ENCODE results near the gene ZNF366.

The ZNF366 gene

DNA sequence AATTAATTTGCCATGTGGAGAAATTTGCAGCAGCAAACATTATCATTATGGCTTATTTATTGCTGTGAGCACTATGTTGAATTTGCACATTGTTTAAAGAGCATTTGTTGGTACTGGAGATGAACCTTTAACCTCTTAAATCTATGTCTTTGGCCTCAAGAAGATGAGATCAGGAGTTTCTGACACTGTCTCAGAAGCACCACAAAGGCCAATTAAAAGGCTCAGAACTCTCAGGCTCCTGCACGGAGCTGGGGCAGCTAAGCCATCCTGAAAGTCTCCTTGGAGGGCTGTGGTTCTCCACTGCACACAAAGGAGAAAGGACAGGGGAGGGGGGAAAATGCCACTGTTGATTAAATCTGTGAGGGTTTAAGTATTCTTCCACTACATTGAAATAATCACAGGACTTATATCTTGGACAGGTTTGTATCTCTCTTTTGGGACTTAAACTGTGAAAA, 33.1 kb downstream of the ZNF366 start:
- Histone ChIP-seq H3K9me2 (replicated peaks; ENCODE audit: insufficient read depth, low read length) (no peaks in the 10 kb centered on the region), H3K4me2 (ENCODE audit: low read depth, low read length, poor library complexity, severe bottlenecking) (no peak overlapping the region), H3K9ac (ENCODE audit: low read length) (no peak overlapping the region), H3F3A (ENCODE audit: insufficient read depth) (no peaks in the 10 kb centered on the region), H3K79me2 (ENCODE audit: insufficient read depth, low read length) (no peaks in the 10 kb centered on the region), H4K20me1 (ENCODE audit: low read depth, low read length) (no peaks in the 10 kb centered on the region), H3K9me3 (ENCODE audit: insufficient read depth, low read length) (no peaks in the 10 kb centered on the region), H3K36me3 (ENCODE audit: low read length) (no peaks in the 10 kb centered on the region), H3K4me3 (ENCODE audit: insufficient read depth, low read length, poor library complexity, severe bottlenecking) (no peak overlapping the region), H2AFZ (ENCODE audit: low read depth, low read length, severe bottlenecking) (no peak overlapping the region), H3K27ac (ENCODE audit: low read depth, low read length) (no peak overlapping the region), H3K27me3 (ENCODE audit: low read length) (no peaks in the 10 kb centered on the region)
- no peak for TF ChIP-seq EZH2phosphoT487 (conservative IDR thresholded peaks at IDR 0.05; ENCODE audit: low read length)
- TF ChIP-seq, protein P1, sequence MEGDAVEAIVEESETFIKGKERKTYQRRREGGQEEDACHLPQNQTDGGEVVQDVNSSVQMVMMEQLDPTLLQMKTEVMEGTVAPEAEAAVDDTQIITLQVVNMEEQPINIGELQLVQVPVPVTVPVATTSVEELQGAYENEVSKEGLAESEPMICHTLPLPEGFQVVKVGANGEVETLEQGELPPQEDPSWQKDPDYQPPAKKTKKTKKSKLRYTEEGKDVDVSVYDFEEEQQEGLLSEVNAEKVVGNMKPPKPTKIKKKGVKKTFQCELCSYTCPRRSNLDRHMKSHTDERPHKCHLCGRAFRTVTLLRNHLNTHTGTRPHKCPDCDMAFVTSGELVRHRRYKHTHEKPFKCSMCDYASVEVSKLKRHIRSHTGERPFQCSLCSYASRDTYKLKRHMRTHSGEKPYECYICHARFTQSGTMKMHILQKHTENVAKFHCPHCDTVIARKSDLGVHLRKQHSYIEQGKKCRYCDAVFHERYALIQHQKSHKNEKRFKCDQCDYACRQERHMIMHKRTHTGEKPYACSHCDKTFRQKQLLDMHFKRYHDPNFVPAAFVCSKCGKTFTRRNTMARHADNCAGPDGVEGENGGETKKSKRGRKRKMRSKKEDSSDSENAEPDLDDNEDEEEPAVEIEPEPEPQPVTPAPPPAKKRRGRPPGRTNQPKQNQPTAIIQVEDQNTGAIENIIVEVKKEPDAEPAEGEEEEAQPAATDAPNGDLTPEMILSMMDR (IDR thresholded peaks at IDR 0.05; ENCODE audit: insufficient read depth, low read length, poor library complexity, severe bottlenecking), result no peak

DNA sequence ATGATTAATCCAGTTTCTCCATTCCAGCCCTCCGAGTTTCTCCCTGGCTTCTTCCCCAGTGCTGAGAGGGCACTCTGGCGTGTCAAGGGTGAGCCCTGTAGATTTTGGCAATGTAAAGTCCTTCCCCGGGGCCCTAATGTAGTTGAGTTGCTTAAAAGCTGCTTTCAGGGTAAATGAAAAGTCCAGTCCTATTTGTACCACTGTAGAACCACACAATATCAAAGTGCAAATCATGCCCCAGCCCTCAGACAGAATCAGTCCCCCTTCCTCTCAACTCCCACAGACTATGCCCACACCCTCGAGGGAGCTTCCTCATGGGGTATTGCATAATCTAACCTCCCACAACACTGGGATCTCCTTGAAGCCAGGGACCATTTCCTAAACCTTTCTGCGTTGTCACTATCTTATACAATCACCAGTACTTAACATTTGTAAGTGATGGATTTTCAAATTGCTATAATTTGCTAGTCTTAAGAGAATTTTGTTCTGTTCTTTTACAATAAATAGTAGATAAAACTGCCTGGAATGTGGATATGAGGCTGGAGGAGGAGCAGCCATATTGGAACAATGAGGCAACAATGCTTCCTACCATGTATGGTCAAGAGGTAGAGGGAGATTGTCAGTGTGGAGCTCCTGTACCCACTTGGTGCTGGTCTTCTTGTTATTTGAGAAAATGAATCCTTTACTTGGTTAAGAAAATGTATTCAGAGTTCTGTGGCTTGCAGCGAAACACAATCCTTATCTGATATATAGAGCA, 34.4 kb downstream of the ZNF366 start:
- no peaks in the 10 kb centered on the region for H3K79me2 ChIP-seq (ENCODE audit: insufficient read depth, low read length)
- H2AFZ ChIP-seq (ENCODE audit: low read depth, low read length, severe bottlenecking), result no peak overlapping the region
- no peaks in the 10 kb centered on the region for H3K27me3 ChIP-seq (ENCODE audit: low read length)
- H3K4me2 ChIP-seq (ENCODE audit: low read depth, low read length, poor library complexity, severe bottlenecking), result no peak overlapping the region
- H3K36me3 ChIP-seq (ENCODE audit: low read length), result no peaks in the 10 kb centered on the region
- H3F3A ChIP-seq (ENCODE audit: insufficient read depth), result no peaks in the 10 kb centered on the region
- H3K9ac ChIP-seq (ENCODE audit: low read length), result no peak overlapping the region
- no peak overlapping the region for H3K4me3 ChIP-seq (ENCODE audit: insufficient read depth, low read length, poor library complexity, severe bottlenecking)
- H3K9me2 ChIP-seq (replicated peaks; ENCODE audit: insufficient read depth, low read length), result no peaks in the 10 kb centered on the region
- no peaks in the 10 kb centered on the region for H4K20me1 ChIP-seq (ENCODE audit: low read depth, low read length)
- H3K9me3 ChIP-seq (ENCODE audit: insufficient read depth, low read length), result no peaks in the 10 kb centered on the region
- TF ChIP-seq, protein P1 (IDR thresholded peaks at IDR 0.05; ENCODE audit: insufficient read depth, low read length, poor library complexity, severe bottlenecking), result no peak
- TF ChIP-seq EZH2phosphoT487 (conservative IDR thresholded peaks at IDR 0.05; ENCODE audit: low read length), result no peak
- no peak overlapping the region for H3K27ac ChIP-seq (ENCODE audit: low read depth, low read length)

DNA sequence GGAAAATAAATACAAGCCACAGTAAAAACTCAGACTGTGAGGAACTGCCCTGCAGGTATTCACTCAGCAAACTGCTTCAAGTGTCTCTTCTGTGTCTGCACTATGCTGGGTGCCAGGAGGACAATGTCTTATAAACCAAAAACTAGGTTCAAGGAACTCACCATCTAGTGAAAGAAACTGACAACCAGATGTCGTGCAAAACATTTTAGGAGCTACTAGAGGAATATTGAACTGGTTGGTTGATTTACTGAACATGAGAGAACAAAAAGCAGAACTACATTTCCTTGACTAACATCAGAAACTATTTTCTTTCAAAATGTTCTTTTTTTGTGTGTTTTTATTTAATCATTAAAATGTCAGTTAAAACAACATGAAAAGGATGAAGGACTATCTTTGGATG, 35.2 kb downstream of the ZNF366 start:
- Histone ChIP-seq H3K27ac (ENCODE audit: low read depth, low read length) (no peak overlapping the region), H3K27me3 (ENCODE audit: low read length) (no peaks in the 10 kb centered on the region), H3K36me3 (ENCODE audit: low read length) (no peaks in the 10 kb centered on the region), H3K4me3 (ENCODE audit: insufficient read depth, low read length, poor library complexity, severe bottlenecking) (no peak overlapping the region), H2AFZ (ENCODE audit: low read depth, low read length, severe bottlenecking) (no peak overlapping the region), H3K4me2 (ENCODE audit: low read depth, low read length, poor library complexity, severe bottlenecking) (no peak overlapping the region), H4K20me1 (ENCODE audit: low read depth, low read length) (no peaks in the 10 kb centered on the region), H3F3A (ENCODE audit: insufficient read depth) (no peaks in the 10 kb centered on the region), H3K9me3 (ENCODE audit: insufficient read depth, low read length) (no peaks in the 10 kb centered on the region), H3K79me2 (ENCODE audit: insufficient read depth, low read length) (no peaks in the 10 kb centered on the region), H3K9me2 (replicated peaks; ENCODE audit: insufficient read depth, low read length) (no peaks in the 10 kb centered on the region), H3K9ac (ENCODE audit: low read length) (no peak overlapping the region)
- TF ChIP-seq EZH2phosphoT487 (conservative IDR thresholded peaks at IDR 0.05; ENCODE audit: low read length), result no peak
- TF ChIP-seq, protein P1 (IDR thresholded peaks at IDR 0.05; ENCODE audit: insufficient read depth, low read length, poor library complexity, severe bottlenecking), result no peak
